ENCODE results near the gene ANO7. TPM values are rescaled to one million over a fixed set of nuclear protein-coding genes. Genes with fewer than 3 reads are reported as not detected.

The ANO7 gene
- total RNA-seq, 2 experiments from 2014 or later: 0.53 to 0.91 TPM

GRCh38 chr2:241200822-241201395 lies 12.4 kb downstream of the ANO7 start:
- Mint-ChIP-seq H3K27me3 (no peaks in the 10 kb centered on the region), H3K9me3 (no peaks in the 10 kb centered on the region), H3K36me3 (ENCODE audit: low read depth) (no peaks in the 10 kb centered on the region), H3K27ac (no peak overlapping the region), H3K4me3 (no peak overlapping the region), H3K4me1 (no peaks in the 10 kb centered on the region)
- DNase-seq: no peak
- POLR2A ChIA-PET: no interaction called here
- CTCF ChIA-PET: no interaction called here

GRCh38 chr2:241201445-241202267 lies 13.2 kb downstream of the ANO7 start:
- no peaks in the 10 kb centered on the region for H3K36me3 Mint-ChIP-seq (ENCODE audit: low read depth)
- no peaks in the 10 kb centered on the region for H3K9me3 Mint-ChIP-seq
- no peaks in the 10 kb centered on the region for H3K27me3 Mint-ChIP-seq
- H3K27ac Mint-ChIP-seq: no peak overlapping the region
- POLR2A ChIA-PET: no interaction called here
- H3K4me3 Mint-ChIP-seq: no peak overlapping the region
- no peaks in the 10 kb centered on the region for H3K4me1 Mint-ChIP-seq
- no peak for DNase-seq
- CTCF ChIA-PET: no interaction called here

GRCh38 chr2:241202268-241202585 lies 13.8 kb downstream of the ANO7 start:
- Mint-ChIP-seq H3K4me1 (no peaks in the 10 kb centered on the region), H3K36me3 (ENCODE audit: low read depth) (no peaks in the 10 kb centered on the region), H3K4me3 (no peak overlapping the region), H3K27ac (no peak overlapping the region), H3K9me3 (no peaks in the 10 kb centered on the region), H3K27me3 (no peaks in the 10 kb centered on the region)
- CTCF ChIA-PET: no interaction called here
- DNase-seq: no peak
- POLR2A ChIA-PET: no interaction called here

- Mint-ChIP-seq H3K9me3 (no peaks in the 10 kb centered on the region), H3K27ac (no peak overlapping the region), H3K4me1 (no peaks in the 10 kb centered on the region), H3K27me3 (no peaks in the 10 kb centered on the region), H3K36me3 (ENCODE audit: low read depth) (no peaks in the 10 kb centered on the region), H3K4me3 (no peak overlapping the region)
- no peak for DNase-seq
- ChIA-PET CTCF (no interaction called here), POLR2A (no interaction called here)
These were observed 14.2 kb downstream of the ANO7 start for GRCh38 chr2:241202681-241203080.

GRCh38 chr2:241203218-241204009 lies 14.9 kb downstream of the ANO7 start:
- Mint-ChIP-seq H3K9me3 (no peaks in the 10 kb centered on the region), H3K4me3 (no peak overlapping the region), H3K4me1 (no peaks in the 10 kb centered on the region), H3K27ac (no peak overlapping the region), H3K36me3 (ENCODE audit: low read depth) (no peaks in the 10 kb centered on the region), H3K27me3 (no peaks in the 10 kb centered on the region)
- POLR2A ChIA-PET: no interaction called here
- CTCF ChIA-PET: no interaction called here
- no peak for DNase-seq

- Mint-ChIP-seq H3K4me1 (no peaks in the 10 kb centered on the region), H3K9me3 (no peaks in the 10 kb centered on the region), H3K27ac (no peak overlapping the region), H3K27me3 (no peaks in the 10 kb centered on the region), H3K36me3 (ENCODE audit: low read depth) (no peaks in the 10 kb centered on the region), H3K4me3 (no peak overlapping the region)
- POLR2A ChIA-PET: no interaction called here
- DNase-seq: no peak
- CTCF ChIA-PET: no interaction called here
These were observed 15.5 kb downstream of the ANO7 start for GRCh38 chr2:241204010-241204384.

GRCh38 chr2:241204490-241204889 lies 16.0 kb downstream of the ANO7 start:
- ChIA-PET POLR2A (no interaction called here), CTCF (no interaction called here)
- DNase-seq: no peak
- H3K9me3 Mint-ChIP-seq: no peaks in the 10 kb centered on the region
- H3K4me1 Mint-ChIP-seq: no peaks in the 10 kb centered on the region
- H3K27ac Mint-ChIP-seq: no peak overlapping the region
- H3K27me3 Mint-ChIP-seq: no peaks in the 10 kb centered on the region
- H3K4me3 Mint-ChIP-seq: no peak overlapping the region
- H3K36me3 Mint-ChIP-seq (ENCODE audit: low read depth): no peaks in the 10 kb centered on the region

GRCh38 chr2:241205086-241205485 lies 16.6 kb downstream of the ANO7 start:
- no peak for DNase-seq
- Mint-ChIP-seq H3K27ac (no peak overlapping the region), H3K36me3 (ENCODE audit: low read depth) (no peaks in the 10 kb centered on the region), H3K27me3 (no peaks in the 10 kb centered on the region), H3K4me1 (no peaks in the 10 kb centered on the region), H3K4me3 (no peak overlapping the region), H3K9me3 (no peaks in the 10 kb centered on the region)
- ChIA-PET POLR2A (no interaction called here), CTCF (no interaction called here)

- no peak overlapping the region for H3K4me3 Mint-ChIP-seq
- no peaks in the 10 kb centered on the region for H3K4me1 Mint-ChIP-seq
- CTCF ChIA-PET: no interaction called here
These were observed 18.7 kb downstream of the ANO7 start for GRCh38 chr2:241207151-241207550.

GRCh38 chr2:241207641-241208040 lies 19.2 kb downstream of the ANO7 start:
- Mint-ChIP-seq H3K9me3 (no peaks in the 10 kb centered on the region), H3K27ac (no peak overlapping the region), H3K4me1 (no peaks in the 10 kb centered on the region), H3K36me3 (ENCODE audit: low read depth) (no peaks in the 10 kb centered on the region), H3K4me3 (no peak overlapping the region), H3K27me3 (no peaks in the 10 kb centered on the region)
- DNase-seq: no peak
- CTCF ChIA-PET: no interaction called here
- POLR2A ChIA-PET: no interaction called here

More at GRCh38 chr2:241207151-241207550, 18.7 kb downstream of the ANO7 start:
- POLR2A ChIA-PET: no interaction called here
- Mint-ChIP-seq H3K27ac (no peak overlapping the region), H3K27me3 (no peaks in the 10 kb centered on the region), H3K9me3 (no peaks in the 10 kb centered on the region), H3K36me3 (ENCODE audit: low read depth) (no peaks in the 10 kb centered on the region)
- no peak for DNase-seq

- Mint-ChIP-seq H3K9me3 (no peaks in the 10 kb centered on the region), H3K27ac (no peak overlapping the region), H3K4me1 (no peaks in the 10 kb centered on the region), H3K4me3 (no peak overlapping the region), H3K36me3 (ENCODE audit: low read depth) (no peaks in the 10 kb centered on the region), H3K27me3 (no peaks in the 10 kb centered on the region)
- no peak for DNase-seq
- ChIA-PET POLR2A (no interaction called here), CTCF (no interaction called here)
These were observed 19.6 kb downstream of the ANO7 start for GRCh38 chr2:241208058-241208457.

GRCh38 chr2:241209271-241209670 lies 20.8 kb downstream of the ANO7 start:
- Mint-ChIP-seq H3K27ac (no peak overlapping the region), H3K36me3 (ENCODE audit: low read depth) (no peaks in the 10 kb centered on the region), H3K4me1 (no peaks in the 10 kb centered on the region), H3K27me3 (no peaks in the 10 kb centered on the region), H3K9me3 (no peaks in the 10 kb centered on the region), H3K4me3 (no peak overlapping the region)
- ChIA-PET POLR2A (no interaction called here), CTCF (no interaction called here)
- no peak for DNase-seq

GRCh38 chr2:241211276-241211675 lies 22.8 kb downstream of the ANO7 start:
- H3K27ac Mint-ChIP-seq: no peak overlapping the region
- ChIA-PET CTCF (no interaction called here), POLR2A (no interaction called here)
- no peak overlapping the region for H3K4me3 Mint-ChIP-seq
- no peaks in the 10 kb centered on the region for H3K4me1 Mint-ChIP-seq
- no peaks in the 10 kb centered on the region for H3K9me3 Mint-ChIP-seq
- no peaks in the 10 kb centered on the region for H3K27me3 Mint-ChIP-seq
- no peaks in the 10 kb centered on the region for H3K36me3 Mint-ChIP-seq (ENCODE audit: low read depth)
- no peak for DNase-seq

- Mint-ChIP-seq H3K27me3 (peaks cover 9% of the 10 kb centered on the region), H3K9me3 (no peaks in the 10 kb centered on the region), H3K4me3 (no peak overlapping the region), H3K4me1 (peaks cover 3% of the 10 kb centered on the region), H3K36me3 (ENCODE audit: low read depth) (no peaks in the 10 kb centered on the region), H3K27ac (no peak overlapping the region)
- ChIA-PET CTCF (no interaction called here), POLR2A (no interaction called here)
- DNase-seq: no peak
These were observed 24.6 kb downstream of the ANO7 start for GRCh38 chr2:241213041-241213440.

All from activated CD4-positive, alpha-beta memory T cell treated with anti-CD3 and anti-CD28 coated beads, Interleukin-2, amount 10 ng/mL, durations not matched to agents 7 days and 5 days (primary cell).